Measurements from ENCODE around the gene UNC5B.

Gene UNC5B

DNA sequence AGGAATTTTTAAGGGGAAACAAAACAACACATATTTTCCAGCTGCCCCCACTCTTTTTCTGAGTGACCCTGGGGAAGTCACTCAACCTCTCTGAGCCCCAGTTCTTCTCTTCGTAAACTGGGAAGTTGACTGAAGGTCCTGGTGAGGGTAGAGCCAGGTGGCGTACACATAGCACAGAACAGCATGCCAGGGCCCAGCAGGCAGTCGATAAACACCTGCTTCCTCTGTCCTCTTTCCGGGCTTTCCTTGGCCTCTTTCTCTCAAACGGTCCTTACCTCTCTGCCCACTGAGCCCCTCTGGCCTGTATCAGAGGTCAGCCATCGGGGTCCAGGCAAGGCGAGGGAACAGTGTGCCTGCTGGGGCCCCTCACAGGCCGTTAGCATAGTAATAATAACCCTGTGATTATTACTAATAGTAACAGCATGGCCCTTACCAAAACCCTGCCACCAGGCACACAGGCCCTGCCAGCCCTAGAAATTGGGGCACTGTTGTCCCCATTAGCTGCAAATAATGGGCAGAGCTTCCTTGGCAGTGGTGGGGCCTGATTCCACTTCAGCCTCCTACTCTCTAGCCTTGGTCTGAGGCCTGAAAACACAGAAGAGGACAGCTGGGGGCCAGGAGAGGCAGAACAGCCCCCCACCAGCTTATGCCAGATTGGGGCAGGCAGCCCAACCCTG is 69.4 kb downstream of the UNC5B start:
- DNase-seq = no peak
- TF ChIP-seq GATA1 (IDR thresholded peaks at IDR 0.05; ENCODE audit: low read depth, low read length) (no peak), POLR2A (IDR thresholded peaks at IDR 0.05; ENCODE audit: low read length) (no peak)

GRCh38 chr10:71282323-71282680 is 69.9 kb downstream of the UNC5B start:
- TF ChIP-seq GATA1 (IDR thresholded peaks at IDR 0.05; ENCODE audit: low read depth, low read length) = no peak
- TF ChIP-seq POLR2A (IDR thresholded peaks at IDR 0.05; ENCODE audit: low read length) = no peak
- DNase-seq = no peak

- DNase-seq = no peak
- TF ChIP-seq GATA1 (IDR thresholded peaks at IDR 0.05; ENCODE audit: low read depth, low read length) (no peak), POLR2A (IDR thresholded peaks at IDR 0.05; ENCODE audit: low read length) (no peak)
These were observed 71.0 kb downstream of the UNC5B start for GRCh38 chr10:71283410-71283809.

GRCh38 chr10:71283876-71284275 is 71.5 kb downstream of the UNC5B start:
- DNase-seq = no peak
- TF ChIP-seq GATA1 (IDR thresholded peaks at IDR 0.05; ENCODE audit: low read depth, low read length) = no peak

GRCh38 chr10:71284544-71285179 is 72.3 kb downstream of the UNC5B start:
- no peak for DNase-seq
- TF ChIP-seq GATA1 (IDR thresholded peaks at IDR 0.05; ENCODE audit: low read depth, low read length) (no peak), POLR2A (IDR thresholded peaks at IDR 0.05; ENCODE audit: low read length) (no peak)

DNA sequence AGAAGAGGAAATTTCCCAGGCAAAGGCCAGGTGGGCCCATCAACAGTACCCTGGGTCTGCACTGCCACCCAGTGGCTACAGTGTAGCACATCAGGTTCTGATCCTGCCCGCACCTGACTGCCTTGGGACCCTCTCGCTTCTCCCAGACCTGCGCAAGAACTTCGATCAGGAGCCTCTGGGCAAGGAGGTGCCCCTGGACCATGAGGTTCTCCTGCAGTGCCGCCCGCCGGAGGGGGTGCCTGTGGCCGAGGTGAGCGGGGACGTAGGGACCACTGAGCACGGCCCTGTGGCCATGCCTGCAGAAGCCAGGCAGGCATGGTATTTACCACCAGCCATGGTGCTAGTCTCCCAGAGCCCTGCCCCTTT is 72.8 kb downstream of the UNC5B start:
- peak in 1 of 2 experiments; percentile 36 for DNase-seq
- TF ChIP-seq GATA1 (IDR thresholded peaks at IDR 0.05; ENCODE audit: low read depth, low read length) = no peak
- no peak for TF ChIP-seq POLR2A (IDR thresholded peaks at IDR 0.05; ENCODE audit: low read length)

- TF ChIP-seq GATA1 (IDR thresholded peaks at IDR 0.05; ENCODE audit: low read depth, low read length) = no peak
- no peak for TF ChIP-seq POLR2A (IDR thresholded peaks at IDR 0.05; ENCODE audit: low read length)
- DNase-seq = no peak
These were observed 73.6 kb downstream of the UNC5B start for GRCh38 chr10:71285986-71286385.

DNA sequence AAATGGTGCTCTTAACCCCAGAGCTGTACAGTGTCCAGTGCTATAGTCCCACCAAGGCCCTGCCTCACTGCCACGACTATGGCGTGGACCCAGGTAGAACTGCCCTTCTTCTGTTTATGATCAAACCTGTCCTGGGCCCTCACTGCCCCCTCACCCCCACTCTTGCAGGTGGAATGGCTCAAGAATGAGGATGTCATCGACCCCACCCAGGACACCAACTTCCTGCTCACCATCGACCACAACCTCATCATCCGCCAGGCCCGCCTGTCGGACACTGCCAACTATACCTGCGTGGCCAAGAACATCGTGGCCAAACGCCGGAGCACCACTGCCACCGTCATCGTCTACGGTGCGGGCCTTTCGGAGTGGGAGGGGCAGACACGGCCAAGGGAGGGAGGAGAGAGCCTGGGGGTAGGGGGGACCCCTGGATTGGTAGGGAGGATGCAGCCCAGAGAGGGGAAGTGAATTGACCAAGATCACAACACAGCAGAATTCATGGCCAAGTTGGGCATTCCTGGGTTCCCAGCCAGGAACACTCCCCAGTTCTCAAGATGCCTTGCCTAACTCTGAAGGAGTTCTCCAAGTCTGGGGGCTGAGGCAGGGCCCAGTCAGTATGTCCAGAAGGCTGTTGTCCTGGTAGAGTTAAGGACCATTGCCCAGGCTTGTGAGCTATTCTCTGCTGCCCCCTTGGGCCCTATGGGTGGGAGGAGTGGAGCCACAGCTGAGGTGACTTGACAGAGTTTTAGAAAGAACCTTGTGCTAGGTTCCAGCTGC is 74.3 kb downstream of the UNC5B start:
- TF ChIP-seq POLR2A (IDR thresholded peaks at IDR 0.05; ENCODE audit: low read length) = no peak
- DNase-seq = no peak

- TF ChIP-seq GATA1 (IDR thresholded peaks at IDR 0.05; ENCODE audit: low read depth, low read length) (no peak), POLR2A (IDR thresholded peaks at IDR 0.05; ENCODE audit: low read length) (no peak)
These were observed 75.1 kb downstream of the UNC5B start for GRCh38 chr10:71287456-71287855.

DNA sequence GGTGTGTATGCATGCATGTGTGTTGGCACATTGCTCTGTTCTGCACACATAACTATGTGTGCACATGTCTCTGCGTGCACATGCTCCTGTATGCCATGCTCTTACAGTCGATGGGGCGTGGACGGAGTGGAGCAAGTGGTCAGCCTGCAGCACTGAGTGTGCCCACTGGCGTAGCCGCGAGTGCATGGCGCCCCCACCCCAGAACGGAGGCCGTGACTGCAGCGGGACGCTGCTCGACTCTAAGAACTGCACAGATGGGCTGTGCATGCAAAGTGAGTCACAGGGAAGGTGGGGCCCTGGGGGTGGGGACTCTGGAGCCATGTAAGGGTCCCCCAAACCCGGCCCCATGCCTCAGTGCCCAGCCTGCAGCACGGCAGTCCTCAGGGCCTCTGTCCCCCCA is 76.1 kb downstream of the UNC5B start:
- no peak for DNase-seq
- TF ChIP-seq GATA1 (IDR thresholded peaks at IDR 0.05; ENCODE audit: low read depth, low read length) (no peak), POLR2A (IDR thresholded peaks at IDR 0.05; ENCODE audit: low read length) (no peak)

More at GRCh38 chr10:71287456-71287855, 75.1 kb downstream of the UNC5B start:
- DNase-seq = no peak

DNA sequence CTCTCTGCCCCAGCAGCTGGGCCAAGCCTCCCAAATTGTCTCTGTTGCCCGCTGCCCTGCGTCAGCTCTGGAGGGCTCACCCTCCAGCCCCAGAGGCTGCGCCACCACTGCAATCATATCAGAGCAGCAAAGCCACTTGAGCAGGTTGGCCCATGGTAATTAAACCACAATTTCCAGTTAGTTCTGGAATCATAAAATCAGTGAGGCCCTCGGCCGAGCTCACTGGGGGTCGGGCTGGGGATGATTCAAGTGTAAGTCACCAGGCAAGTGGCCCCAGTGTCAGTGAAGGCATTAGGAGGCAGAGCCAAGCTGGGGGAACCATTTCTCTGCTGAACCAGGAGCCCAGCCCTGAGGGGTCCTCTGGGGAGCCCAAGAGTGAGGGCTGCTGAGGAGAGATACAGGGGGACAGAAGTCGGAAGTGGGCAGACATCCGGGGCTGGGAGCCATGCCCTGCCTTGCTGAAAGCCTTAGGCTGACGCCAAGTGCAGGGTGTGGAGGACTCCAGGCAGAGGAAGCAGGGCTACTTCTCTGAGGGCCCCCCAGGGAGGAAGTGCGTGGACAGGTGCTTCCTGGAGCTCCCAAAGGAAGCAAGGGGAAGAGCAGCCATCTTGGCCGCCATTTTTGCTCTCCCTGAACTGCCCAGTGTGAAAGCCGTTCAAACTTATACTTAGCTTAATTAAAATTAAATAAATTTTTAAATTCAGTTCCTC is 77.2 kb downstream of the UNC5B start:
- DNase-seq = no peak
- no peak for TF ChIP-seq GATA1 (IDR thresholded peaks at IDR 0.05; ENCODE audit: low read depth, low read length)
- no peak for TF ChIP-seq POLR2A (IDR thresholded peaks at IDR 0.05; ENCODE audit: low read length)

DNA sequence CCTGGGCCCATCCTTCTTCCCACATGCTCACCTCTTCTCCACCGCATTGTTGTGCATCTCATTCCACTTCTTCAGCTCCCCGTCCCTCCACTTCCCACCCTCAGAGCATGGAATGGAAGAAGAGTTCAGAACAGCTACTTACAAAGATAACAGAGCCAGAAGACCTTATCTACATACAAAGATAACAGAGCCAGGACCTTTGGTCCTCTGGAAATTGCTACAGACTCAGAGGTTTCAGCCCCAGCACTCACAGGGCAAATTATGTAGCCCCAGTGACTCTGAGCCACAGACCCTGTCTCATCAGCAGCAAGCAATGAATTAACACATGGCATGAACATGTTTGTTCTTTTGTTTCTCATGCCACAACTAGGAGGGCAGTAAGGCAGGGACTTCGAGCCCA is 78.0 kb downstream of the UNC5B start:
- no peak for DNase-seq
- TF ChIP-seq POLR2A (IDR thresholded peaks at IDR 0.05; ENCODE audit: low read length) = no peak
- TF ChIP-seq GATA1 (IDR thresholded peaks at IDR 0.05; ENCODE audit: low read depth, low read length) = no peak

GRCh38 chr10:71290806-71291527 is 78.6 kb downstream of the UNC5B start:
- DNase-seq = no peak
- TF ChIP-seq GATA1 (IDR thresholded peaks at IDR 0.05; ENCODE audit: low read depth, low read length) (no peak), POLR2A (IDR thresholded peaks at IDR 0.05; ENCODE audit: low read length) (no peak)

- no peak for DNase-seq
- TF ChIP-seq GATA1 (IDR thresholded peaks at IDR 0.05; ENCODE audit: low read depth, low read length) (no peak), POLR2A (IDR thresholded peaks at IDR 0.05; ENCODE audit: low read length) (no peak)
These were observed 79.1 kb downstream of the UNC5B start for GRCh38 chr10:71291528-71291900.
